Left lung (tissue), 10 donors: ENCODE data around the gene CDH4. TPM values are rescaled to one million over a fixed set of nuclear protein-coding genes. Genes with fewer than 3 reads are reported as not detected.
A peak's percentile ranks its signal among the peaks of the same experiment; 100 is the strongest.

Source experiments
- ATAC-seq: fragments of 200-7000 bp; cut with Tn5 transposase; one replicate; pipeline ENCODE4 v1.9.1; 2020; ENCODE audit warnings: moderate library complexity
- DNase-seq, 4 donors: peaks; one replicate each; pipeline ENCODE4 v3.0.0-alpha.2; 2013 to 2020
- H3K27ac ChIP-seq, 2 donors: fragments of 200-600 bp; sonication (generic) in 1 of 2; one replicate each; pipeline versions ENCODE4 v1.5.0 to v1.8.0; 2020 to 2021
- H3K27me3 ChIP-seq, 2 donors: fragments of 200-600 bp; sonication (generic) in 1 of 2; one replicate each; pipeline versions ENCODE4 v1.5.0 to v1.8.0; 2020 to 2021
- H3K36me3 ChIP-seq, 2 donors: fragments of 200-600 bp; sonication (generic) in 1 of 2; one replicate each; pipeline versions ENCODE4 v1.5.0 to v1.8.0; 2020 to 2021
- H3K4me1 ChIP-seq, 2 donors: fragments of 200-600 bp; one replicate each; pipeline ENCODE4 v1.8.0; 2021
- H3K4me3 ChIP-seq, 2 donors: fragments of 200-600 bp; sonication (generic) in 1 of 2; one replicate each; pipeline versions ENCODE4 v1.5.0 to v1.8.0; 2020 to 2021; ENCODE audit warnings: mild to moderate bottlenecking in 1 of 2
- H3K9me3 ChIP-seq, 2 donors: fragments of 200-600 bp; sonication (generic) in 1 of 2; one replicate each; pipeline versions ENCODE4 v1.5.0 to v1.8.0; 2020 to 2021
- CTCF ChIP-seq, 2 donors: fragments of 200-600 bp; sonication (generic) in 1 of 2; IDR thresholded peaks; one replicate each; pipeline versions ENCODE4 v1.5.0 to v1.8.0; 2021; ENCODE audit warnings: antibody characterized with exemption in 2 of 2
- intact Hi-C, 2 donors: fragments of 100-400 bp; cut with DNase I; formaldehyde crosslinking; loops; one replicate each; pipeline versions ENCODE4 v1.11.2 to v1.14.2; 2022
- polyA plus RNA-seq, 6 donors: library from polyadenylated mRNA; unstranded; fragments of 120-200 nt; gene quantifications; one replicate each; pipeline ENCODE4 v1.2.1, GENCODE V29; 2013; ENCODE audit not compliant: insufficient read length in 6 of 6
- total RNA-seq, 2 donors: library from RNA; stranded (reverse); fragmentation: NEBNext Ultra II Directional; extraction: Animal tissue kit (Norgen Biotek cat#: 25700); gene quantifications; one replicate each; pipeline ENCODE4 v1.2.1, GENCODE V29; 2021
- donor health status: DM: no; HTN: yes; CAD: no.
- donor health status: DM: no; HTN: no; CAD: no.

CDH4 gene
- total and polyA plus RNA-seq, 8 donors: 0.24 to 10.8 (median 5.1) TPM

GRCh38 chr20:61303217-61303616 lies 51.2 kb downstream of the CDH4 start:
- H3K27ac ChIP-seq: no peak overlapping the region
- ATAC-seq (no peak), DNase-seq (no peak)
- H3K4me1 ChIP-seq: no peaks in the 10 kb centered on the region
- intact Hi-C loops: no loop called here
- peaks cover 0 to 1% of the 10 kb centered on the region in 2 donors for H3K9me3 ChIP-seq
- peaks cover 0 to 7% of the 10 kb centered on the region in 2 donors for H3K27me3 ChIP-seq
- no peak for TF ChIP-seq CTCF (IDR thresholded peaks at IDR 0.05)
- no peak overlapping the region for H3K4me3 ChIP-seq
- no peaks in the 10 kb centered on the region for H3K36me3 ChIP-seq

GRCh38 chr20:61303675-61304074 lies 51.6 kb downstream of the CDH4 start:
- H3K36me3 ChIP-seq: no peaks in the 10 kb centered on the region
- H3K27me3 ChIP-seq: peaks cover 0 to 7% of the 10 kb centered on the region in 2 donors
- no peak overlapping the region for H3K27ac ChIP-seq
- intact Hi-C loops: no loop called here
- DNase-seq (peak in 1 of 4 donors; percentile 4), ATAC-seq (no peak)
- no peaks in the 10 kb centered on the region for H3K4me1 ChIP-seq
- TF ChIP-seq CTCF (IDR thresholded peaks at IDR 0.05): no peak
- H3K9me3 ChIP-seq: peaks cover 0 to 1% of the 10 kb centered on the region in 2 donors
- no peak overlapping the region for H3K4me3 ChIP-seq

GRCh38 chr20:61304750-61305149 lies 52.7 kb downstream of the CDH4 start:
- intact Hi-C loops: no loop called here
- DNase-seq (no peak), ATAC-seq (no peak)
- no peak overlapping the region for H3K27ac ChIP-seq
- H3K9me3 ChIP-seq: peaks cover 0 to 1% of the 10 kb centered on the region in 2 donors
- no peak overlapping the region for H3K4me3 ChIP-seq
- H3K4me1 ChIP-seq: no peaks in the 10 kb centered on the region
- TF ChIP-seq CTCF (IDR thresholded peaks at IDR 0.05): no peak
- H3K36me3 ChIP-seq: no peaks in the 10 kb centered on the region
- peaks cover 0 to 7% of the 10 kb centered on the region in 2 donors for H3K27me3 ChIP-seq

GRCh38 chr20:61306937-61307475 lies 54.9 kb downstream of the CDH4 start:
- no peak for DNase-seq
- no peak for TF ChIP-seq CTCF (IDR thresholded peaks at IDR 0.05)
- no peak overlapping the region for H3K27ac ChIP-seq
- intact Hi-C loops: no loop called here
- H3K27me3 ChIP-seq: no peaks in the 10 kb centered on the region
- H3K36me3 ChIP-seq: no peaks in the 10 kb centered on the region
- H3K9me3 ChIP-seq: peaks cover 0 to 1% of the 10 kb centered on the region in 2 donors
- no peak overlapping the region for H3K4me3 ChIP-seq
- H3K4me1 ChIP-seq: no peaks in the 10 kb centered on the region
- ATAC-seq: no peak

GRCh38 chr20:61307686-61308476 lies 55.8 kb downstream of the CDH4 start:
- no peaks in the 10 kb centered on the region for H3K4me1 ChIP-seq
- no peaks in the 10 kb centered on the region for H3K36me3 ChIP-seq
- H3K27ac ChIP-seq: no peak overlapping the region
- TF ChIP-seq CTCF (IDR thresholded peaks at IDR 0.05): no peak
- intact Hi-C loops: no loop called here
- H3K4me3 ChIP-seq: no peak overlapping the region
- DNase-seq: no peak
- peaks cover 0 to 1% of the 10 kb centered on the region in 2 donors for H3K9me3 ChIP-seq
- peaks cover 0 to 5% of the 10 kb centered on the region in 2 donors for H3K27me3 ChIP-seq
- no peak for ATAC-seq
